Measurements from ENCODE around the gene BCDIN3D.

GRCh38 chr12:49885663-49886461 is 43.0 kb upstream of the BCDIN3D start:
- TF ChIP-seq CTCF (IDR thresholded peaks at IDR 0.05; ENCODE audit: low read depth, low read length) (no peak), POLR2A (IDR thresholded peaks at IDR 0.05; ENCODE audit: extremely low read depth, insufficient read length) (no peak), MAX (IDR thresholded peaks at IDR 0.05; ENCODE audit: low read depth, low read length) (no peak), MYC (IDR thresholded peaks at IDR 0.05; ENCODE audit: low read depth, low read length) (no peak)

Measured in NB4 (cell line).